ENCODE data around the gene STKLD1.
"Not testable (repeated sequence)": the region's sequence is repeated elsewhere in the genome, so short reads cannot be mapped to it uniquely, and the experiment has no call there.

Gene STKLD1

DNA sequence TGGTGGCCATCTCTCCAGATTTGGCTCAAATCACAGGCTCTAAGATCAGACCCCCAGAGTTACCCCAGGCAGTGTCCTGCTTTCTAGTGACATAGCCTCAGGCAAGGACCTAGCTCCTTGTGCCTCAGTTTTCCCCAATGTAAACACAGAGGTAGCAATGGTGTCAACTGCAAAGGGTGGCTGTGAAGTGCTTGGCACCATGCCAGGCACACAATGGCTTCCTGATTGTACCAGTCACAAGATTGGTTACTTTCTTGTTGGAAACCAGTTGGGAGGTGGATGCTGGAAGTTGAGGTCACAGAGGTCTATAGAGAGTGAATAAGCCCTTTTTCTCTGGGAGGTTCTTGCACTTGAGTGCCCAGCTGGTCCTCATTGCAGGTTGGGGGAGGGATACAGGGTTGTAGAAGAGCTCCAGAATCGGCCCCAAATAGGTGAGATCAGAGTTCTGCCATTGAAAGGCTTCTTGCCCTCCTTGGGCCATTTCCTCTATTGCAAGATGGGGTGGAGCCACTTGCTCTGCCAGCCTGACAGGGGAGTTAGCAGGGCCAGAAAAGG is 2.3 kb downstream of the STKLD1 start:
- Mint-ChIP-seq H3K4me1 (ENCODE audit: low read depth) (peaks cover 8% of the 10 kb centered on the region), H3K27me3 (ENCODE audit: low read depth) (peaks cover 5% of the 10 kb centered on the region), H3K9me3 (no peaks in the 10 kb centered on the region), H3K36me3 (ENCODE audit: low read depth) (peaks cover 12% of the 10 kb centered on the region), H3K27ac (no peak overlapping the region), H3K4me3 (no peak overlapping the region)
- DNase-seq (ENCODE audit: low spot score) = no peak

DNA sequence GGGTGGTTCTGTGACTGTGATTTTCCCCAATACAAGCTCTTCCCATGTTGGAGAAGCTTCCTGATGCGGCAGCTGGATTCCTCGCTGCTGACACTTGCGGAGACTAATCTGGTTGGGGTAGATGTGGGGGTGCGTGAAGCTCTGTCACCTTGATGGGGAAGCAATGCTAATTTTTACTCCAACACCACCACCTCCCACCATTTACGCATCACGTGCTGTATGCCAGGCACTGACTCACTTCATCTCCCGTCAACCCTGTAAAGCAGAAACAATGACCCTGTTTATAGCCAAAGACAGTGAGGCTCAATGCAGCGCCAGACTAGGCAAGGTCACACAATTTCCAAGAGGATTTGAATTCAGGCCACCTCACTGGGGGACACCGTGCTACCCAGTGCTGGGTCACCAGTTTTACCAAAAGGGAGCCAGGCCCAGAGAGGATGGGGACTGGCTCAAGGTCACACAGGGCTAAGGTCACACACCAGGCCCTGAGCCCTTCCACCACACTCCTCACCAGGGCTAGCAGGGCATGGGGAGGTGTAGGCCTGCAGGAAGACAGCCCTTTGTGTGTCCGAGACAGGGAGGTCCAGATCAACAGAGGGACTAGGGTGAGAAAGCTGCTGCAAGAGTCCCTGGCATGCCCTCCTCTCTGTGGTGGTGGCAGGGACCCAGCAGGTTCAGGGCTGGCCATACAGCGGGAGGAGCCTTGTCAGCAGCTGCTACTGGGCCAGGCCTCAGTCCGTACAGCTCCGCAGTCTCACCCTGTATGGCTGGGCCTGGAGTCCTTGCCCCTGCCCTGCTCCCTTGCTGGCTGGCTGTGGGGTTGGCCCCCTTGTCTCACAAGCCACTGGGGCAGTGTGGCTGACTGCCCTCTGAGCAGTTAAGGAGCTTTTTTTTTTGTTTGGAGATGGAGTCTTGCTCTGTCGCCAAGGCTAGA is 3.3 kb downstream of the STKLD1 start:
- H3K27ac Mint-ChIP-seq = no peak overlapping the region
- peaks cover 8% of the 10 kb centered on the region for H3K4me1 Mint-ChIP-seq (ENCODE audit: low read depth)
- H3K27me3 Mint-ChIP-seq (ENCODE audit: low read depth) = peaks cover 5% of the 10 kb centered on the region
- peaks cover 7% of the 10 kb centered on the region for H3K36me3 Mint-ChIP-seq (ENCODE audit: low read depth)
- no peak for DNase-seq (ENCODE audit: low spot score)
- no peaks in the 10 kb centered on the region for H3K9me3 Mint-ChIP-seq
- H3K4me3 Mint-ChIP-seq = no peak overlapping the region

DNA sequence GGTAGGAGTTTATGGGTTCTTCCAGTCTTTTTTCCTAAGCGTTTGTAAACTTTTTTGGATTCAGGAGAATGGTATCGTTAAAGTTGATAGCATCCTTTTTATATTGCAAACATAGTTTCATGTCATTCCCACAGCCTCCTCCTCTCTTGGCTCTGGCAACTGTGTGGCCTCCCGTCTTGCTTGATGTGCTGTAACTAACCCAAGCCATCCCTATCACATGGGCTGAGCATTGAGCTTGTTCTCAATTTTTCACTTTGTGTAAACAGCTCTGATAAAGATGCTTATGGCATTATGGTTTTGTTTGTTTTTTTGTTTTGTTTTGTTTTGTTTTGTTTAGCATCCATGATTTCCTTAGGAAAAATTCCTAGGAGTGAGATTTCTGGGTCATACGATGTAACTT is 4.6 kb downstream of the STKLD1 start:
- Mint-ChIP-seq H3K27me3 (ENCODE audit: low read depth) (peaks cover 5% of the 10 kb centered on the region), H3K4me1 (ENCODE audit: low read depth) (peaks cover 8% of the 10 kb centered on the region), H3K4me3 (no peak overlapping the region), H3K27ac (no peak overlapping the region), H3K36me3 (ENCODE audit: low read depth) (no peaks in the 10 kb centered on the region), H3K9me3 (no peaks in the 10 kb centered on the region)
- DNase-seq (ENCODE audit: low spot score) = no peak

DNA sequence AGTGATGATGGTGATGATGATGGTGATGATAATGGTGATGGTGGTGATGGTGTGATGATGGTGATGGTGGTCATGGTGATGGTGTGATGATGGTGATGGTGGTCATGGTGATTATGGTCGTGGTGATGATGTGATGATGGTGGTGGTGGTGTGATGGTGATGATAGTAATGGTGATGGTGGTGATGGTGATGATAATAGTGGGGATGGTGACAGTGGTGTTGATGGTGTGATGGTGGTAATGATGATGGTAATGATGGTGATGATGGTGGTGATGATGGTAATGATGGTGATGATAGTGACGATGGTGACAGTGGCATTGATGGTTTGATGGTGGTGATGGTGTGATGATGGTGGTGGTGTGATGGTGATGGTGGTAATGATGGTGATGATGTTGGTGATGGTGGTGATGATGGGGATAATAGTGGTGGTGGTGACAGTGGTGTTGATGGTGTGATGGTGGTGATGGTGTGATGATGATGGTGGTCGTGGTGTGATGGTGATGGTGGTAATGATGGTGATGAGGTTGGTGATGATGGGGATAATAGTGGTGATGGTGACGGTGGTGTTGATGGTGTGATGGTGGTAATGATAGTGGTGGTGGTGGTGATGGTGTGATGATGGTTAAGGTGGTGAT is 6.5 kb downstream of the STKLD1 start:
- Mint-ChIP-seq H3K36me3 (ENCODE audit: low read depth) (no peaks in the 10 kb centered on the region), H3K27me3 (ENCODE audit: low read depth) (peaks cover 3% of the 10 kb centered on the region), H3K4me3 (no peak overlapping the region), H3K9me3 (no peaks in the 10 kb centered on the region), H3K4me1 (ENCODE audit: low read depth) (peaks cover 5% of the 10 kb centered on the region), H3K27ac (no peak overlapping the region)
- DNase-seq (ENCODE audit: low spot score) = no peak

DNA sequence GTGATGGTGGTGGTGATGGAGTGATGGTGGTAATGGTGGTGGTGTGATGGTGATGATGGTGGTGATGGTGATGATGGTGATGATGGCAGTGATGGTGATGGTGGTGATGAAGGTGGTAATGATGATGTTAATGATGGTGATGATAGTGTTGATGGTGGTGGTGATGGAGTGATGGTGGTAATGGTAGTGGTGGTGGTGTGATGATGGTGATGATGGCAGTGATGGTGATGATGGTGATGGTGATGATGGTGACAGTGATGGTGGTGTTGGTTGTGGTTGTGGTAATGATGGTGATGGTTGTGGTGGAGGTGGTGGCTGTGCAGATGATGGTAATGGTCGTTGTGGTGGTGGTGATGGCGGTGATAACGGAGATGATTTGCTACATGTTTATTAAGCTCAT is 7.3 kb downstream of the STKLD1 start:
- H3K4me3 Mint-ChIP-seq = no peak overlapping the region
- no peak for DNase-seq (ENCODE audit: low spot score)

DNA sequence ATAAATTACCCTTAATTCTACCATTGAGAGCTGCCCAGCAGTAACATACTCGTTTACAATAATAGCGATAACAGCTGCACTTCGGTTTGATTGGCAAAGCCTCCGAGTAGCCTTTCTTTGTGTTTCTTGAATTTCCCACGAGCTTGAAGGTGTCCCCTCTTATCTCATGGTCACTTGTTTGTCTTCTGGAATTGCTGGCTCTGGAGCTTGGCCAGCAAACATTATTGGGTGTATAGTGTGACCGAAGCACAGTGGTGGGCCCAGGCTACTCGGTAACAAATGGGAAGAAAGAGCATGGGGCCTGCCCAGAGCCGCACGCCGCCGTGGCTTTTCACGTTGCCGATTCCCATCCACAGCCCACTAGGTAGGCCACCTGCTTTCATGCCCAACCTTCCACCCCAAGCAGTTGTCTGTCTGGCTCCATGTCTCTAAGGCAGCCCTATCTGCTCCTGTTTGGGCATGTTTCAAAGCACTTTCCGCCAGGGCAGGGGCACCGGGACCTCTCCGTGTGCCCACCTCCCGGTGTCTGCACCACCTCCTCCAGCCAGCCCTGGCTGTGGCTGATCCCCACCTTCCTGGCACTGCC is 8.7 kb downstream of the STKLD1 start:
- Mint-ChIP-seq H3K27me3 (ENCODE audit: low read depth) (no peaks in the 10 kb centered on the region), H3K27ac (no peak overlapping the region), H3K9me3 (no peaks in the 10 kb centered on the region), H3K36me3 (ENCODE audit: low read depth) (no peaks in the 10 kb centered on the region), H3K4me1 (ENCODE audit: low read depth) (no peaks in the 10 kb centered on the region), H3K4me3 (no peak overlapping the region)
- DNase-seq (ENCODE audit: low spot score) = no peak

More for the DNA sequence above, 7.3 kb downstream of the STKLD1 start:
- Mint-ChIP-seq H3K36me3 (ENCODE audit: low read depth) (no peaks in the 10 kb centered on the region), H3K4me1 (ENCODE audit: low read depth) (peaks cover 2% of the 10 kb centered on the region), H3K9me3 (no peaks in the 10 kb centered on the region), H3K27ac (no peak overlapping the region), H3K27me3 (ENCODE audit: low read depth) (no peaks in the 10 kb centered on the region)

DNA sequence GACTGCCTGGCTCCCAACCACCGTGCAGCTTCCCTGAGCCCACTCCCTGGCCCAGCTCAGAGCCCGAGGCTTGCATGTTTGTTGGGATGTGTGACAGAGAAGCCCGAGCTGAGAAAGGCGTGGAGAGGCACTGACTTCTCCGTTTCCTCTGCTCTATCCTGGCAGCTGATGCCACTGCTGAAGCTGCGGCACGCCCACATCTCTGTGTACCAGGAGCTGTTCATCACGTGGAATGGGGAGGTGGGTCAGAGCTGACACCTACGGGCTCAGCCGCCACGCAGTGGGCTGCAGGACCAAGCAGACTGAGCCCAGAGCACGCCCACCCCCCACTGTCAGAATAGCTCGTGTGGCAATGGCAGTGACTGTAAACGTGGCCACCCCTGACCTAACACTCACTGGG is 9.3 kb downstream of the STKLD1 start:
- H3K27me3 Mint-ChIP-seq (ENCODE audit: low read depth) = no peaks in the 10 kb centered on the region
- no peaks in the 10 kb centered on the region for H3K4me1 Mint-ChIP-seq (ENCODE audit: low read depth)
- no peak for DNase-seq (ENCODE audit: low spot score)
- H3K27ac Mint-ChIP-seq = no peak overlapping the region
- H3K4me3 Mint-ChIP-seq = no peak overlapping the region
- H3K9me3 Mint-ChIP-seq = no peaks in the 10 kb centered on the region
- H3K36me3 Mint-ChIP-seq (ENCODE audit: low read depth) = no peaks in the 10 kb centered on the region

DNA sequence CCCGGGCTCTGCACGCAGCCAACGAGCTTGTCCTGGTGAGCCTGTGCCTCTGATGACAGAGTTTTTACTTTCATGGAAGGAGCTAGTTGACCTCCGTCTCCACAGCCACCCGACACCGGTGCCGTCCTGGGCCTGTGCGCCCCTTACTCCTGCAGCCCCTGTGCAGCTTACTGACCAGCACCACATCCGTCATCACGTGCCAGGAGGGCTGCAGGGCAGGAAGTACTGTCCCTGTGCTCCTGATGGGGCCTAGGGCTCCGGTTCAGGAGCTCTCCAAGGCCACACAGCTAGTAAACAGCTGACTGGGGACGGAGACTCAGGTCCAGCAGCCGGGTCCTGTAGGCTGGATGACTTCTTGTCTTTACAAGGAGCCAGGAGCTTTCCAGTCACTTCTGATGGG is 10.2 kb downstream of the STKLD1 start:
- DNase-seq (ENCODE audit: low spot score) = no peak
- Mint-ChIP-seq H3K4me1 (ENCODE audit: low read depth) (no peaks in the 10 kb centered on the region), H3K27me3 (ENCODE audit: low read depth) (no peaks in the 10 kb centered on the region), H3K36me3 (ENCODE audit: low read depth) (no peaks in the 10 kb centered on the region), H3K27ac (no peak overlapping the region), H3K9me3 (no peaks in the 10 kb centered on the region), H3K4me3 (no peak overlapping the region)

DNA sequence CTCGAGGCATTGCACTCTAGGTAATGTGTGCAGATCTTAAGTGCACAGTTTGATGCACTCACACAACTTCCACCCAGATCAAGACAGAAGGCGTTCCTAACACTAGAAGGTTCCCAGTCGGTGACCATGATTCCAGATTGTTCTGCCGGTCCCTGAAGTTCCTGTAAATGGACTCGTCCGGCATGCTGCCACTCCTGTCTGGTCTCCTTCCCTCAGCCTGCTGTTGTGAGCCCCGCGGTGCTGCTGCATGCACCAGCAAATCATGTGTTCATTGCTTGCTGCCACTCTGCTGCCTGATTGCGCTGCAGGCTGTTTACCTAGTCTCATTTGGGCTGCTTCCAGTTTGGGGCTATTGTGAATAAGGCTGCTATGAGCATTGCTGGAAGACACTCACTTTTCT is 11.5 kb downstream of the STKLD1 start:
- H3K36me3 Mint-ChIP-seq (ENCODE audit: low read depth) = no peaks in the 10 kb centered on the region
- H3K9me3 Mint-ChIP-seq = no peaks in the 10 kb centered on the region
- H3K27ac Mint-ChIP-seq = no peak overlapping the region
- H3K27me3 Mint-ChIP-seq (ENCODE audit: low read depth) = no peaks in the 10 kb centered on the region
- H3K4me3 Mint-ChIP-seq = no peak overlapping the region
- H3K4me1 Mint-ChIP-seq (ENCODE audit: low read depth) = no peaks in the 10 kb centered on the region
- DNase-seq (ENCODE audit: low spot score) = no peak

DNA sequence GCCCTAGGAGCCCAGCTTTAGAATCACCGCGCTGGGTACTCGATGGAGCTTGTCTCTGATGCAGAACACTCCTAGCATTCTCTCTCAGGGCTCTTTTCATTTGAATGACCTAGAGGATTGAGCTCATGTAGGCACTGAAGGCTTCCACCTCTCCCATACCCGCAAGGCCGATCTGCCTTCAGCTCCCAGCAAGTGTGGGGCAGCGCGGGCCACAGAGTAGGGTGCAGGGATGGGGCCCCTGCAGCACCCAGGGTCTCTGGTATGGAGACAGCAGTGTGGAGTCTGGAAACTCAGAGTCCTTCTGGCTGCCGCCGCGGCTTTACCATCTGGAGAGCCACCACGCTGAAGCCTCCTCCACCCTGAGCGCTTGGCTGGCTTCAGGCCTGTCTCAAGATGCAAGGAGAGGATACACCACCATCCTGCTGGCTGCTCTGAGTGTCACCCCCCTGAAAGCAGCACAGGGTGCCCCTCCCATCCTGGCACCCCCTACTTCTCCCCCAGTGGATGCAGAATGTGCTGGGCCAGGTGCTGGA is 12.9 kb downstream of the STKLD1 start:
- Mint-ChIP-seq H3K27me3 (ENCODE audit: low read depth) (no peaks in the 10 kb centered on the region), H3K36me3 (ENCODE audit: low read depth) (no peaks in the 10 kb centered on the region), H3K27ac (no peak overlapping the region), H3K9me3 (no peaks in the 10 kb centered on the region), H3K4me1 (ENCODE audit: low read depth) (no peaks in the 10 kb centered on the region), H3K4me3 (no peak overlapping the region)
- no peak for DNase-seq (ENCODE audit: low spot score)

DNA sequence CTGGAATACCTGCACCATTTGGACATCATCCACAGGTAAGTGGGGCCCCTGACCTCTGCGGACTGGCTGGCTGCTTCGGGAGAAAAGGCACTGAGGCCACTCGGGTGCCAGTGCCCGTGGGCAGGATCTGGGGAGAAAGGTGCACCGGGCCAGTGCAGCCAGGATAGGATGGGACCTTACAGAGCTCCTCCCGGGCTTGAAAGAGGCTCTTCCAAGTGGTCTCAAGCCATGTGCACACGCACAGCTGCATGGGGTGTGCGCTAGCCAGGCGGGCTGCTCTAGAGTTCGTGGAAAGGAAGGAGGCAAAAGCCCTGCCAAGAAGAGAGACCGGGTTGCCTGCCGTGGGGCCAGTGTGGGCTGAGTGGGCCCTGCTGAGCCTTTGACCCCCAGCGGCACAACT is 13.4 kb downstream of the STKLD1 start:
- no peaks in the 10 kb centered on the region for H3K9me3 Mint-ChIP-seq
- no peaks in the 10 kb centered on the region for H3K4me1 Mint-ChIP-seq (ENCODE audit: low read depth)
- DNase-seq (ENCODE audit: low spot score) = no peak
- no peaks in the 10 kb centered on the region for H3K36me3 Mint-ChIP-seq (ENCODE audit: low read depth)
- H3K4me3 Mint-ChIP-seq = no peak overlapping the region
- no peak overlapping the region for H3K27ac Mint-ChIP-seq
- H3K27me3 Mint-ChIP-seq (ENCODE audit: low read depth) = no peaks in the 10 kb centered on the region

DNA sequence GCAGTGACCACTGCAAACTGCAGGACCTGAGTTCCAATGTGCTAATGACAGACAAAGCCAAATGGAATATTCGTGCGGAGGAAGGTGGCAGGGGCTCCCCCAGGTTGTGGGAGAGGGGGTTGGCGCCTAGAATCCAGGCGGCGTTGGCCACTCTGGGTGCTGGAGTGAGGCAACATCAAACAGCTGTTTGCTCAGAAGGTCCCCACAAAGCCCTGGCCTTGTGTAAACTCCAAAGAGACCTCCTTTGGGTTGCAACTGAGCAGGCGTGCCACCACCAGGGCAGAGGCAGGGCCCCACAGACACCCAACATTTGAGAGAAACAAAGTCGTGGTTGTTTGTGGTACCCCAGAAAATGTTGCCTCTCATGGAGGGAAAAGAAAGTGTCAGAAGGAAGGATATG is 14.5 kb downstream of the STKLD1 start:
- Mint-ChIP-seq H3K4me3 (no peak overlapping the region), H3K9me3 (no peaks in the 10 kb centered on the region), H3K4me1 (ENCODE audit: low read depth) (no peaks in the 10 kb centered on the region), H3K36me3 (ENCODE audit: low read depth) (no peaks in the 10 kb centered on the region), H3K27ac (no peak overlapping the region), H3K27me3 (ENCODE audit: low read depth) (no peaks in the 10 kb centered on the region)
- DNase-seq (ENCODE audit: low spot score) = no peak

DNA sequence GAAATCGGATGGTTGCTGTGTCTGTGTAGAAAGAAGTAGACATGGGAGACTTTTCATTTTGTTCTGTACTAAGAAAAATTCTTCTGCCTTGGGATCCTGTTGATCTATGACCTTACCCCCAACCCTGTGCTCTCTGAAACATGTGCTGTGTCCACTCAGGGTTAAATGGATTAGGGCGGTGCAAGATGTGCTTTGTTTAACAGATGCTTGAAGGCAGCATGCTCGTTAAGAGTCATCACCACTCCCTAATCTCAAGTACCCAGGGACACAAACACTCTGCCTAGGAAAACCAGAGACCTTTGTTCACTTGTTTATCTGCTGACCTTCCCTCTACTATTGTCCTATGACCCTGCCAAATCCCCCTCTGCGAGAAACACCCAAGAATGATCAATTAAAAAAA is 15.3 kb downstream of the STKLD1 start:
- H3K4me1 Mint-ChIP-seq (ENCODE audit: low read depth); H3K27me3 Mint-ChIP-seq (ENCODE audit: low read depth); H3K36me3 Mint-ChIP-seq (ENCODE audit: low read depth); H3K4me3 Mint-ChIP-seq; H3K27ac Mint-ChIP-seq; H3K9me3 Mint-ChIP-seq; DNase-seq (ENCODE audit: low spot score): not testable (repeated sequence)

DNA sequence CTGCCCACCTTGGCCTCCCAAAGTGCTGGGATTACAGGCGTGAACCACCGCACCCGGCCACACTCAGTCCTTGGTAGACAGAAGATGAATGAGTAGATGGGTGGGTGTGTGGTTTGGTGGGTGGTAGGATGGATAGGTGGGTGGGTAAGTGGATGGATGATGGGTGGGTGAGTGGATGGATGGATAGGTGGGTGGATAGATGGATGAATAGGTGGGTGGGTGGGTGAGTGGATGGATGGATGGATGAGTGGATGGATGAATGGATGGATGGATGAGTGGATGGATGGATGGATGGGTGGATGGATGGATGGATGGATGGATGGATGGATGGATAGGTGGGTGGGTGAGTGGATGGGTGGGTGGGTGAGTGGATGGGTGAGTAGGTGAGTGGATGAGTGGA is 16.1 kb downstream of the STKLD1 start:
- not testable (repeated sequence) for H3K9me3 Mint-ChIP-seq; DNase-seq (ENCODE audit: low spot score); H3K4me1 Mint-ChIP-seq (ENCODE audit: low read depth); H3K36me3 Mint-ChIP-seq (ENCODE audit: low read depth); H3K27ac Mint-ChIP-seq; H3K27me3 Mint-ChIP-seq (ENCODE audit: low read depth); H3K4me3 Mint-ChIP-seq

Measured in T-helper 2 cell treated with Interferon-gamma antibody and Interleukin-4, amounts not matched to agents 5 μg/mL and 100 μg/mL, for 36 hours (primary cell).